Measurements from ENCODE around the gene ZNF385B.
"Not testable (repeated sequence)": the region's sequence is repeated elsewhere in the genome, so short reads cannot be mapped to it uniquely, and the experiment has no call there.

Gene ZNF385B

DNA sequence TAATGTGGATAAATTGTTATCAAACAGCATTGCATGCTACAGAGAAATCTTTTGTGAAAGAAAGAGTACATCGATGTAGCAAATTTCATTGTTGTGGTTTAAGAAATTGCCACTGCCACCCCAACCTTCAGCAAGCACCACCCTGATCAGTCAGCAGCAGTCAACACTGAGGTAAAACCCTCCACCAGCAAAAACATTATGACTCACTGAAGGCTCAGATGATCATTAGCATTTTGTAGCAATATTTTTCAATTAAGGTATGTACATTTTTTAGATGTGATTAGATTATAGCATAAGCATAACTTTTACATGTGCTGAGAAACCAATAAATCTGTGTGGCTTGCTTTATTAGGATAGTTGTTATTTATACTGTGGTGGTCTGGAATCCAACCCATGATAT lies 75.5 kb downstream of the ZNF385B start:
- TF ChIP-seq, protein P1, sequence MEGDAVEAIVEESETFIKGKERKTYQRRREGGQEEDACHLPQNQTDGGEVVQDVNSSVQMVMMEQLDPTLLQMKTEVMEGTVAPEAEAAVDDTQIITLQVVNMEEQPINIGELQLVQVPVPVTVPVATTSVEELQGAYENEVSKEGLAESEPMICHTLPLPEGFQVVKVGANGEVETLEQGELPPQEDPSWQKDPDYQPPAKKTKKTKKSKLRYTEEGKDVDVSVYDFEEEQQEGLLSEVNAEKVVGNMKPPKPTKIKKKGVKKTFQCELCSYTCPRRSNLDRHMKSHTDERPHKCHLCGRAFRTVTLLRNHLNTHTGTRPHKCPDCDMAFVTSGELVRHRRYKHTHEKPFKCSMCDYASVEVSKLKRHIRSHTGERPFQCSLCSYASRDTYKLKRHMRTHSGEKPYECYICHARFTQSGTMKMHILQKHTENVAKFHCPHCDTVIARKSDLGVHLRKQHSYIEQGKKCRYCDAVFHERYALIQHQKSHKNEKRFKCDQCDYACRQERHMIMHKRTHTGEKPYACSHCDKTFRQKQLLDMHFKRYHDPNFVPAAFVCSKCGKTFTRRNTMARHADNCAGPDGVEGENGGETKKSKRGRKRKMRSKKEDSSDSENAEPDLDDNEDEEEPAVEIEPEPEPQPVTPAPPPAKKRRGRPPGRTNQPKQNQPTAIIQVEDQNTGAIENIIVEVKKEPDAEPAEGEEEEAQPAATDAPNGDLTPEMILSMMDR (IDR thresholded peaks at IDR 0.05; ENCODE audit: insufficient read depth, low read depth, low read length, missing control alignments) = no peak
- no peak for DNase-seq (ENCODE audit: low read depth)

DNA sequence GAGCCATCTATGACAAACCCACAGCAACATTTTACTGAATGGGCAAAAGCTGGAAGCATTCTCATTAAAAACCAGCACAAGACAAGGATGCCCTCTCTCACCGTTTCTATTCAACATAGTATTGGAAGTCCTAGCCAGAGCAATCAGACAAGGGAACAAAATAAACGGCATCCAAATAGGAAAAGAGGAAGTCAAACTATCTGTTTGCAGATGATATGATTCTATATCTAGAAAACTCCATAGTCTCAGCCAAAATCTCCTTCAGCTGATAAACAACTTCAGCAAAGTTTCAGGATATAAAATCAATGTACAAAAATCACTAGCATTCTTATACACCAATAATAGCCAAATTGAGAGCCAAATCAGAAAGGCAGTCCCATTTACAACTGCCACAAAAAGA lies 79.1 kb downstream of the ZNF385B start:
- not testable (repeated sequence) for DNase-seq (ENCODE audit: low read depth)

More for the DNA sequence above, 75.5 kb downstream of the ZNF385B start:
- H3K4me3 ChIP-seq (ENCODE audit: low read depth, low read length) = no peak overlapping the region

DNA sequence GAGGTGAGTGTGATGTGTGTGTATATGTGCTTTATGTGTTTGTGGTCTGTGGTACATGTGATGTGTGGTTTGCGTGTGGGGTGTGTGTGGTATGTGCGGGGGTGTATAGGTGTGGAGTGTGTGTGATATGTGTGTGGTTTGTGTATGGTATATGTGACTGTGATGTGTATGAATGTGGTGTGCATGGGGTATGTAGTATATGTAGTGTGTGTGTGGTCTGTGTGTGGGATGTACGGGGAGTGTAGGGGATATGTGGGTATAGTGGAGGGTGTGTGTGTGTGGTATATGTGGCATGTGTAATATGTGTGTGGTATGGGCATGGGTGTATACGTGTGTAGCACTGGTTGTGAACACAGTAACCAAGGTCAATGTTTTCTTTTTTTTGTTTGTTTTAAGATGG lies 87.4 kb downstream of the ZNF385B start:
- no peak for DNase-seq (ENCODE audit: low read depth)
- no peak overlapping the region for H3K4me3 ChIP-seq (ENCODE audit: low read depth, low read length)
- TF ChIP-seq, protein P1 (IDR thresholded peaks at IDR 0.05; ENCODE audit: insufficient read depth, low read depth, low read length, missing control alignments) = no peak

More for the DNA sequence above, 79.1 kb downstream of the ZNF385B start:
- H3K4me3 ChIP-seq (ENCODE audit: low read depth, low read length) = not testable (repeated sequence)

DNA sequence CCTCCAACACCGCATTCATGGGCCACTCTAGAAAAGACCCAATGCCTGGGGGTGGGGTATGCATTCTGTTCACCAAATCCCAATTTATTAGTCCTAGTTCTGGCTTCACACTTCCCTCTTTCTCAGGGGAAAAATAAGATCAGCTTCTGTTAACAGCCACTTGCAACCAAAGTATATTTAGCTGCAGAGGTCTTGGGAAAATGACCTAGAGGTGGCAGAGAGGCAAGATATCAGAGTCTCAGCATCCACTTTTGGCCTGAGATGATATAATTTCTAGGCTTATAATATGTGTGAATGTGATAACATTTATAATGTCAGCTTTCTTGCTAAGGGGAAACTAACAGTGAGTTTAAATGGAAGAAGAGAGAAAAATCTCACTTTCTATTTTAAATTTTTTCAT lies 89.1 kb downstream of the ZNF385B start:
- no peak for DNase-seq (ENCODE audit: low read depth)
- H3K4me3 ChIP-seq (ENCODE audit: low read depth, low read length) = no peak overlapping the region
- TF ChIP-seq, protein P1 (IDR thresholded peaks at IDR 0.05; ENCODE audit: insufficient read depth, low read depth, low read length, missing control alignments) = no peak

DNA sequence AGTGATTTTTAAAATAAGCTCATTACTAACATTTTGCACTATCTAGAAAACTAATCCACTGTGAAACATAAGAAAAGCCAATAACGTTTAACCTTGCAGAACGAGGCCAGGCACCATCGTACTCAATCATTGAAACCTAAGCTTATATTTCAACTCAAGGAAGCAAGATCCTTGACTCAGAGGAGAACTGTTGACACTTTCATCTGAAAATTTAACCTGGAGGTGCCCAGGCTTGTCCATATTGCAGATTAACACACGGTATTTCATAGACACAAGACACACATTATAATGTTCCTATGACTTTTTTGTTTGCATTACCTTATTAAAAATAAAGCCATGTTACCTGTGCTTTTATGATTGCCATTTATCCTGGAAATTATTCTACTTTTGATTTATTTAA lies 89.6 kb downstream of the ZNF385B start:
- no peak for DNase-seq (ENCODE audit: low read depth)
- TF ChIP-seq, protein P1 (IDR thresholded peaks at IDR 0.05; ENCODE audit: insufficient read depth, low read depth, low read length, missing control alignments) = no peak
- H3K4me3 ChIP-seq (ENCODE audit: low read depth, low read length) = no peak overlapping the region

DNA sequence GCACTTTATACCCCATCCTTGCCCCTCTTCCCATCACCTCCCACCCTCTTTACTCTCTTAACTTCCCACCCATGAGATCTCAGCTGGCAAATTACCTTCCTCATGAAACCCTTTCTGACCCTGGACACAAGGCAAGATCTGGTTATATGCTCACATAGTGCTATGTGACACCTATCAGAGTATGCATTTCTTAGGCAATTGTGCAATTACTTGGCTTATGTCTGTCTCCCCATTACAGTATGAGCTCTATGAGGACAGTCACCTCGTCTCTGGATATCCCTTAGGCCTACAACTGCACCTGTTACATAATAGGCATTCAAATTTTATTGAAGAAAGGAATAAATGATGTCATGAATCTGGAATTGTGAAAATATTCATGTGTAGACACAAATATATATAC lies 91.4 kb downstream of the ZNF385B start:
- no peak overlapping the region for H3K4me3 ChIP-seq (ENCODE audit: low read depth, low read length)
- TF ChIP-seq, protein P1 (IDR thresholded peaks at IDR 0.05; ENCODE audit: insufficient read depth, low read depth, low read length, missing control alignments) = no peak
- DNase-seq (ENCODE audit: low read depth) = no peak

DNA sequence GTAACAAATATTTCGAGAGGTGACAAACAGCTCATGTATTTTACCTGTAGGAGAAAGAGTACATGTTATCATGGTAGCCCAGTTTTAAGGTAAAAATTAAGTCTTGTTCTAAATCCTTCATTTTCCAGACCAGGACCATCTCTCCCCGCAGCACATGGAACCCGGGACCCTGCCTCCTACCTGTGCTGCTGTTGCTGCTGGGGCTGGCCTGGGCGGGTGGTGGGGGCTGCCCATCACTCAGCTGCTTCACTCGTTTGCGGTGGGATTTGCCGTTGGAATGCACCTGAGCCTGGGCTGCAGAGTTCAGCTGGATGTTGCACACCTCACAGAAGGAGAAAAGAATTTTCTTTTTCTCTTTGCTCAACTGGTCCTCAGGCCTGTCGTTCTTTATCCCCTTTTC lies 92.1 kb downstream of the ZNF385B start:
- TF ChIP-seq, protein P1 (IDR thresholded peaks at IDR 0.05; ENCODE audit: insufficient read depth, low read depth, low read length, missing control alignments) = no peak
- no peak overlapping the region for H3K4me3 ChIP-seq (ENCODE audit: low read depth, low read length)
- no peak for DNase-seq (ENCODE audit: low read depth)

All from GM12865 (cell line).